AG04449 (cell line): ENCODE results near the gene MAJIN.

ENCODE experiments used
- CTCF ChIA-PET: fragments of 350-600 bp; formaldehyde crosslinking; extraction: SDS; loops from one replicate; lab custom pipeline; 2021; ENCODE audit warnings: antibody characterized with exemption; lab: Yijun Ruan, JAX
- POLR2A ChIA-PET: fragments of 400-600, 350-600 bp; formaldehyde crosslinking; extraction: SDS; loops from one replicate; lab custom pipeline; 2020; ENCODE audit warnings: antibody characterized with exemption, inconsistent platforms; lab: Yijun Ruan, JAX
- DNase-seq: peaks from one replicate; pipeline ENCODE4 v3.0.0-alpha.2; 2010; ENCODE audit warnings: low read depth, low spot score
- H3K4me3 ChIP-seq: 2 replicates; pipeline ENCODE4 v1.5.1; 2011; ENCODE audit warnings: low read depth, mild to moderate bottlenecking, control low read depth, low read length
- CTCF ChIP-seq: IDR thresholded peaks from one replicate; pipeline ENCODE4 v1.5.1; 2011; ENCODE audit warnings: mild to moderate bottlenecking, moderate library complexity, low read length, control low read depth, inconsistent platforms; ENCODE audit not compliant: insufficient read depth; ENCODE audit errors: missing control alignments

MAJIN gene

GRCh38 chr11:64921384-64921783, 50.5 kb downstream of the MAJIN start:
- TF ChIP-seq CTCF = no peak
- no peak overlapping the region for H3K4me3 ChIP-seq
- no peak for DNase-seq
- POLR2A ChIA-PET = interaction anchor here (0.7 kb wide), 1 partner anchor 15 kb away, joined by 3 read pairs; no protein-coding TSS in a partner anchor
- CTCF ChIA-PET = interaction anchor here (1.3 kb wide), 2 partner anchors 74 to 91 kb away, joined by 3 to 4 read pairs; no protein-coding TSS in a partner anchor

- no peak overlapping the region for H3K4me3 ChIP-seq
- DNase-seq = no peak
- ChIA-PET CTCF (interaction anchor here (0.9 to 4.2 kb wide), 5 partner anchors 24 to 202 kb away, joined by 3 to 27 read pairs (median 4); partner anchors contain the start of genes ARL2 and FAU), POLR2A (interaction anchor here (1.0 kb wide), 1 partner anchor 42 kb away, joined by 3 read pairs; no protein-coding TSS in a partner anchor)
- no peak for TF ChIP-seq CTCF
Measured at GRCh38 chr11:64920124-64920523, 51.8 kb downstream of the MAJIN start.

GRCh38 chr11:64919627-64920026, 52.3 kb downstream of the MAJIN start:
- no peak overlapping the region for H3K4me3 ChIP-seq
- ChIA-PET POLR2A (no interaction called here), CTCF (interaction anchor here (0.9 to 5.5 kb wide), 8 partner anchors 24 to 202 kb away, joined by 3 to 40 read pairs (median 8); partner anchors contain the start of genes ARL2, BATF2 and FAU)
- no peak for TF ChIP-seq CTCF
- DNase-seq = no peak

GRCh38 chr11:64918017-64918416, 53.9 kb downstream of the MAJIN start:
- ChIA-PET POLR2A (no interaction called here), CTCF (interaction anchor here (0.7 to 5.5 kb wide), 15 partner anchors 9 to 195 kb away, joined by 3 to 40 read pairs (median 5); partner anchors contain the start of genes ARL2, BATF2, CDC42BPG and MAP4K2)
- no peak for DNase-seq
- peak; percentile 22 for TF ChIP-seq CTCF
- peak overlapping the region; percentile 57 for H3K4me3 ChIP-seq

- peak overlapping the region; percentile 57 for H3K4me3 ChIP-seq
- ChIA-PET CTCF (interaction anchor here (0.7 to 5.5 kb wide), 11 partner anchors 9 to 196 kb away, joined by 3 to 40 read pairs (median 5); partner anchors contain the start of genes ARL2, CDC42BPG and MAP4K2), POLR2A (no interaction called here)
- TF ChIP-seq CTCF = no peak
- no peak for DNase-seq
Measured at GRCh38 chr11:64917663-64917995, 54.3 kb downstream of the MAJIN start.

GRCh38 chr11:64916775-64917662, 54.9 kb downstream of the MAJIN start, which contains the start of gene ATG2A:
ATG2A (minus strand) TSS chr11:64917209; CDS start chr11:64917135, 74 bp downstream.
- peak within 1 kb of the TSS; percentile 64 for H3K4me3 ChIP-seq
- TF ChIP-seq CTCF = no peak
- DNase-seq = peak; percentile 96
- ChIA-PET POLR2A (interaction anchor here (0.5 to 1.4 kb wide), 3 partner anchors 19 to 264 kb away, joined by 3 read pairs; partner anchors contain the start of gene GPHA2), CTCF (interaction anchor here (0.9 to 5.5 kb wide), 11 partner anchors 10 to 182 kb away, joined by 3 to 40 read pairs (median 6); partner anchors contain the start of genes ARL2 and CDC42BPG)
